H1 (cell line): Measurements from ENCODE around the gene NECTIN1. TPM values are rescaled to one million over a fixed set of nuclear protein-coding genes. Genes with fewer than 3 reads are reported as not detected.

Source experiments
- CTCF ChIA-PET: fragments of 300-600 bp; sonication (Branson Sonifier 250); formaldehyde crosslinking; loops from one replicate; lab custom pipeline; 2021; ENCODE audit not compliant: partially characterized antibody; lab: Charles Lee
- POLR2A ChIA-PET: fragments of 300-600 bp; sonication (Branson Sonifier 250); formaldehyde crosslinking; loops from one replicate; lab custom pipeline; 2021; ENCODE audit warnings: inconsistent platforms; ENCODE audit not compliant: partially characterized antibody; lab: Charles Lee
- DNase-seq, 2 experiments: peaks; one replicate each; pipeline versions ENCODE4 v3.0.0 to v3.0.0-alpha.2; 2010 to 2022; ENCODE audit warnings: low spot score in 2 of 2, low read depth in 1 of 2, mixed read lengths in 1 of 2
- FAIRE-seq: peaks from 2 replicates; lab custom pipeline; 2011; peaks lifted over from hg19 to GRCh38; lab: Jason Lieb, UNC
- H2AFZ ChIP-seq: 2 replicates; pipeline ENCODE4 v1.8.1; 2012; ENCODE audit warnings: low read length, inconsistent platforms
- H2AK5ac ChIP-seq: 2 replicates; pipeline ENCODE4 v1.6.1; 2013; ENCODE audit warnings: low read depth, low read length
- H2BK120ac ChIP-seq: replicated peaks from 2 replicates; pipeline ENCODE3; 2013; ENCODE audit warnings: low read depth, low read length, inconsistent platforms
- H2BK12ac ChIP-seq: 2 replicates; pipeline ENCODE4 v1.6.1; 2013; ENCODE audit warnings: low read depth, low read length
- H2BK15ac ChIP-seq: 2 replicates; pipeline ENCODE4 v1.6.1; 2013; ENCODE audit warnings: low read length
- H2BK20ac ChIP-seq: 2 replicates; pipeline ENCODE4 v1.6.1; 2013; ENCODE audit warnings: low read length
- H2BK5ac ChIP-seq: 2 replicates; pipeline ENCODE4 v1.6.1; 2013; ENCODE audit warnings: low read depth, low read length
- H3K14ac ChIP-seq: 2 replicates; pipeline ENCODE4 v1.6.1; 2013; ENCODE audit warnings: inconsistent platforms; ENCODE audit not compliant: insufficient read length
- H3K18ac ChIP-seq: 2 replicates; pipeline ENCODE4 v1.6.1; 2013; ENCODE audit warnings: low read length; ENCODE audit errors: extremely low read depth
- H3K23ac ChIP-seq: 2 replicates; pipeline ENCODE4 v1.6.1; 2013; ENCODE audit warnings: inconsistent platforms; ENCODE audit not compliant: insufficient read length
- H3K23me2 ChIP-seq: 2 replicates; pipeline ENCODE4 v1.6.1; 2013; ENCODE audit warnings: low read depth, low read length
- H3K27ac ChIP-seq: 2 replicates; pipeline ENCODE4 v1.6.1; 2011; ENCODE audit warnings: low read depth, low read length, inconsistent platforms
- H3K27me3 ChIP-seq, 4 experiments: replicated peaks in 1 of 4; 1 replicate in 1 of 4; 2 replicates in 3 of 4; pipeline versions ENCODE4 v1.6.1 to v1.8.1; 2011 to 2013; ENCODE audit warnings: low read length in 3 of 4, mild to moderate bottlenecking in 3 of 4, inconsistent platforms in 2 of 4, mixed read lengths in 2 of 4, moderate library complexity in 1 of 4; ENCODE audit not compliant: control insufficient read depth in 3 of 4, insufficient read depth in 3 of 4; ENCODE audit errors: extremely low read depth in 1 of 4
- H3K36me3 ChIP-seq, 4 experiments: 2 replicates each; pipeline versions ENCODE4 v1.6.1 to v1.8.1; 2011 to 2013; ENCODE audit warnings: mild to moderate bottlenecking in 4 of 4, low read length in 3 of 4, moderate library complexity in 2 of 4, control low read depth in 1 of 4, inconsistent platforms in 1 of 4; ENCODE audit not compliant: insufficient read depth in 4 of 4, control insufficient read depth in 2 of 4
- H3K4ac ChIP-seq: replicated peaks from 2 replicates; pipeline ENCODE3; 2013; ENCODE audit warnings: low read length, low read depth, mixed read lengths, inconsistent platforms; ENCODE audit not compliant: insufficient read length
- H3K4me1 ChIP-seq, 4 experiments: replicated peaks in 1 of 4; 1 replicate in 1 of 4; 2 replicates in 3 of 4; pipeline versions ENCODE4 v1.6.1 to v1.8.1; 2011 to 2013; ENCODE audit warnings: low read length in 3 of 4, inconsistent platforms in 2 of 4, mixed read lengths in 1 of 4; ENCODE audit not compliant: insufficient read depth in 4 of 4, control insufficient read depth in 3 of 4
- H3K4me2 ChIP-seq, 2 experiments: 2 replicates each; pipeline versions ENCODE4 v1.6.1 to v1.8.1; 2011 to 2013; ENCODE audit warnings: low read depth in 2 of 2, low read length in 2 of 2, control low read depth in 1 of 2, inconsistent platforms in 1 of 2, mild to moderate bottlenecking in 1 of 2; ENCODE audit not compliant: insufficient read depth in 1 of 2
- H3K4me3 ChIP-seq, 4 experiments: fragments of 200-600, 300-600 bp in 1 of 4; sonication (generic), shearing (Covaris generic), sonication (Bioruptor Twin) in 1 of 4; 2 replicates each; pipeline versions ENCODE4 v1.5.1 to v1.8.1; 2011 to 2016; ENCODE audit warnings: low read length in 4 of 4, low read depth in 3 of 4, control low read depth in 2 of 4, inconsistent platforms in 2 of 4, mild to moderate bottlenecking in 2 of 4, mixed read lengths in 1 of 4, moderate library complexity in 1 of 4; ENCODE audit not compliant: insufficient read depth in 2 of 4; ENCODE audit errors: extremely low read depth in 1 of 4
- H3K56ac ChIP-seq: replicated peaks from 2 replicates; pipeline ENCODE3; 2013; ENCODE audit warnings: low read depth, mild to moderate bottlenecking, mixed read lengths, low read length, inconsistent platforms; ENCODE audit not compliant: insufficient read length
- H3K79me1 ChIP-seq: 2 replicates; pipeline ENCODE4 v1.6.1; 2013; ENCODE audit warnings: low read depth, low read length, control low read depth
- H3K79me2 ChIP-seq, 2 experiments: 2 replicates each; pipeline versions ENCODE4 v1.6.1 to v1.8.1; 2012 to 2013; ENCODE audit warnings: low read length in 2 of 2, mild to moderate bottlenecking in 2 of 2, inconsistent platforms in 1 of 2; ENCODE audit not compliant: insufficient read depth in 2 of 2, control insufficient read depth in 1 of 2
- H3K9ac ChIP-seq, 4 experiments: replicated peaks in 1 of 4; 1 replicate in 1 of 4; 2 replicates in 3 of 4; pipeline versions ENCODE4 v1.6.1 to v1.8.1; 2011 to 2013; ENCODE audit warnings: low read depth in 3 of 4, low read length in 3 of 4, control low read depth in 2 of 4, mild to moderate bottlenecking in 2 of 4, moderate library complexity in 2 of 4, inconsistent platforms in 1 of 4; ENCODE audit errors: extremely low read depth in 1 of 4
- H3K9me3 ChIP-seq, 2 experiments: 2 replicates each; pipeline versions ENCODE4 v1.6.1 to v1.8.1; 2012 to 2013; ENCODE audit warnings: mild to moderate bottlenecking in 2 of 2, moderate library complexity in 2 of 2, control low read depth in 1 of 2, inconsistent platforms in 1 of 2, low read depth in 1 of 2, low read length in 1 of 2, mixed read lengths in 1 of 2; ENCODE audit not compliant: insufficient read depth in 2 of 2
- H4K20me1 ChIP-seq, 2 experiments: replicated peaks in 1 of 2; 2 replicates each; pipeline versions ENCODE3 to v1.8.1; 2011 to 2013; ENCODE audit warnings: inconsistent platforms in 2 of 2, low read length in 2 of 2, mild to moderate bottlenecking in 1 of 2; ENCODE audit not compliant: insufficient read depth in 2 of 2, control insufficient read depth in 1 of 2
- H4K5ac ChIP-seq: 2 replicates; pipeline ENCODE4 v1.6.1; 2013; ENCODE audit warnings: low read length, low read depth, mixed read lengths, inconsistent platforms; ENCODE audit not compliant: insufficient read length
- H4K8ac ChIP-seq: 2 replicates; pipeline ENCODE4 v1.8.0; 2013; ENCODE audit warnings: mild to moderate bottlenecking, moderate library complexity, low read length, inconsistent platforms; ENCODE audit not compliant: insufficient read depth; ENCODE audit errors: extremely low read depth
- H4K91ac ChIP-seq: replicated peaks from 2 replicates; pipeline ENCODE3; 2013; ENCODE audit warnings: low read length, mixed read lengths, inconsistent platforms; ENCODE audit not compliant: insufficient read length
- E2F6 ChIP-seq: IDR thresholded peaks from 2 replicates; pipeline ENCODE4 v1.6.1; 2012; ENCODE audit warnings: inconsistent platforms
- MAX ChIP-seq: IDR thresholded peaks from 2 replicates; pipeline ENCODE4 v1.6.1; 2012; ENCODE audit warnings: inconsistent platforms
- RXRA ChIP-seq: IDR thresholded peaks from 2 replicates; pipeline ENCODE4 v1.6.1; 2011; ENCODE audit warnings: low read depth, mild to moderate bottlenecking, low read length, moderate library complexity; ENCODE audit not compliant: insufficient read depth
- SIN3A ChIP-seq, 2 experiments: IDR thresholded peaks in 1 of 2; conservative IDR thresholded peaks in 1 of 2; 2 replicates each; pipeline ENCODE4 v1.6.1; 2011 to 2012; ENCODE audit warnings: low read length in 2 of 2, improper control_type of control experiment in 1 of 2, low read depth in 1 of 2, mild to moderate bottlenecking in 1 of 2
- TAF7 ChIP-seq: optimal IDR thresholded peaks from 2 replicates; pipeline ENCODE3; 2011; ENCODE audit warnings: low read depth, mild to moderate bottlenecking, inconsistent platforms, low read length, moderate library complexity, borderline replicate concordance
- ZNF274 ChIP-seq: IDR thresholded peaks from 2 replicates; pipeline ENCODE4 v1.7.0; 2012; ENCODE audit warnings: low read length, borderline replicate concordance; ENCODE audit errors: extremely low read depth
- WGBS, 2 experiments: shearing (Covaris generic) in 1 of 2; methylation state at CpG; one replicate each; pipeline versions ENCODE4 v1.1.6 to v1.1.7; 2013 to 2015; ENCODE audit warnings: low lambda C conversion rate in 2 of 2, mixed read lengths in 2 of 2, inconsistent platforms in 1 of 2, low coverage in 1 of 2, missing lambda C conversion rate in 1 of 2; ENCODE audit not compliant: insufficient replicate concordance in 2 of 2, insufficient coverage in 1 of 2, insufficient read length in 1 of 2; ENCODE audit errors: extremely low coverage in 1 of 2, missing lambda C conversion rate in 1 of 2; 5-methylcytosine and 5-hydroxymethylcytosine counted together
- polyA plus RNA-seq, 7 experiments: library from polyadenylated mRNA; depleted of rRNA in 3 of 7; stranded (reverse) in 5 of 7; unstranded in 2 of 7; fragments of >200 nt in 5 of 7; fragments of 200-250 nt in 2 of 7; gene quantifications; 1 replicate in 5 of 7; 2 replicates in 1 of 7; 4 replicates in 1 of 7; pipeline versions ENCODE4 v1.2.1 to v1.2.3, GENCODE V29; 2011 to 2013; ENCODE audit warnings: missing spikeins in 2 of 7, mixed read lengths in 2 of 7
- total RNA-seq: library from RNA; stranded (reverse); fragmentation: NEBNext Ultra II Directional; extraction: Animal tissue kit (Norgen Biotek cat#: 25700); gene quantifications from 2 replicates; pipeline ENCODE4 v1.2.1, GENCODE V29; 2021

Gene NECTIN1
- total and polyA plus RNA-seq, 2 of the 8 experiments (the other 6 are each of a cell fraction or from before 2014, with no cell fraction given): 43.2 to 97.7 TPM

GRCh38 chr11:119764108-119764868 is 35.3 kb upstream of the NECTIN1 start:
- DNase-seq: no peak
- Histone ChIP-seq H3K56ac (no peak overlapping the region), H4K91ac (no peak overlapping the region), H4K5ac (no peak overlapping the region), H3K79me1 (no peaks in the 10 kb centered on the region), H2BK15ac (peak overlapping the region; percentile 0; the same call in 1 of the 2 replicates), H4K20me1 (no peaks in the 10 kb centered on the region), H3K23me2 (no peaks in the 10 kb centered on the region), H3K9ac (no peak overlapping the region), H3K4ac (no peak overlapping the region), H3K36me3 (no peaks in the 10 kb centered on the region), H3K9me3 (no peaks in the 10 kb centered on the region), H3K4me3 (no peak overlapping the region), H3K4me1 (peaks cover 0 to 5% (median 0%) of the 10 kb centered on the region in 4 experiments; a peak in 2 of 7 replicates), H3K27me3 (no peaks in the 10 kb centered on the region; a peak in 2 of 7 replicates), H4K8ac (no peak overlapping the region; the same call in 1 of the 2 replicates), H2BK5ac (no peak overlapping the region), H3K27ac (no peak overlapping the region), H2BK120ac (no peak overlapping the region)
- no peak for FAIRE-seq
- ChIA-PET POLR2A (no interaction called here), CTCF (interaction anchor here (0.6 to 2.8 kb wide), 10 partner anchors 9 to 387 kb away, joined by 3 to 12 read pairs (median 3); no protein-coding TSS in a partner anchor)
- 80% methylated on average over 6 of the region's 6 CpGs; no CpG with 5 or more reads in 1 of the 2 experiments for WGBS, 2 experiments
- no peak for TF ChIP-seq TAF7
- no peak for TF ChIP-seq RXRA
- TF ChIP-seq SIN3A (conservative IDR thresholded peaks at IDR 0.05 in 1 of 2, IDR thresholded peaks at IDR 0.05 in 1 of 2; ENCODE audit: low read depth in 1 of 2, low read length in 2 of 2): no peak
- peak; percentile 53; the same call in 1 of the 2 replicates for TF ChIP-seq MAX
- no peak for TF ChIP-seq ZNF274
- 0 out of 2 replicates have a peak, but pooled peaks have one; percentile 3 for TF ChIP-seq E2F6
- TF ChIP-seq, all 59 proteins: peak for 2
- no peak overlapping the region for H2AFZ ChIP-seq
- no peak overlapping the region for H2BK20ac ChIP-seq
- H3K18ac ChIP-seq: no peak overlapping the region
- no peak overlapping the region for H3K4me2 ChIP-seq
- no peaks in the 10 kb centered on the region for H3K79me2 ChIP-seq
- H2BK12ac ChIP-seq: no peak overlapping the region
- H2AK5ac ChIP-seq: no peak overlapping the region
- H3K23ac ChIP-seq: no peak overlapping the region
- no peak overlapping the region for H3K14ac ChIP-seq
